GM18868 (cell line): ENCODE results near the gene BRD4.
A peak's percentile ranks its signal among the peaks of the same experiment; 100 is the strongest.

Source experiments
- ATAC-seq: cut with Tn5 transposase; IDR thresholded peaks from one replicate; pipeline ENCODE4 v1.9.1; 2021; ENCODE audit warnings: mild to moderate bottlenecking, moderate library complexity; ENCODE audit not compliant: unreplicated experiment

Gene BRD4

DNA sequence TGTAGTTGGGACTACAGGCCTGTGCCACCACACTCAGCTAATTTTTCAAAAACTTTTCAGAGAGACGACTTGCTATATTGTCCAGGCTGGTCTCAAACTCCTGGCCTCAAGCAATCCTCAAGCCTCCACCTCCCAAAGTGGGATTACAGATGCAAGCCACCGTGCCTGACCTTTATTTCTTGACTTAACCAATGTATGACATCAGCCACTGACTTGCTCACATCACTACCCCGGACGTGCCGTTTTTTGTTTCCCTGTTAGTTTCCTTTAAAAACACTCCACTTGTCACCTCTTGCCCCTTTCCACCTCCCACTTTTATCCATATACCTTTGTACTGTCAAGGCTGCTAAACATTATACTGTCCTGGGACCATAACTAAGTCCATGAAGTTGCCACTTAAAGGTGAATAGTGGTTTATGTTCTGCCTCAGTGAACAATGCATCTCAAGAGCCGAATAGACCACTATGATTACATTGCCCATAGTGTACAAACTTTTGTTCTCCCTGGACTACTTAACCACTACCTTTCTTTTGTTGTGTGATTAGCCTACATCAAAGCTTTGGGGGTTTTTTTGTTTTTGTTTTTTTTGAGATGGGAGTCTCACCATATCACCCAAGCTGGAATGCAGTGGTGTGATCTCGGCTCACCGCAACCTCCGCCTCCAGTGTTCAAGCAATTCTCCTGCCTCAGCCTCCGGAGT, 97.8 kb downstream of the BRD4 start:
- ATAC-seq: no peak

DNA sequence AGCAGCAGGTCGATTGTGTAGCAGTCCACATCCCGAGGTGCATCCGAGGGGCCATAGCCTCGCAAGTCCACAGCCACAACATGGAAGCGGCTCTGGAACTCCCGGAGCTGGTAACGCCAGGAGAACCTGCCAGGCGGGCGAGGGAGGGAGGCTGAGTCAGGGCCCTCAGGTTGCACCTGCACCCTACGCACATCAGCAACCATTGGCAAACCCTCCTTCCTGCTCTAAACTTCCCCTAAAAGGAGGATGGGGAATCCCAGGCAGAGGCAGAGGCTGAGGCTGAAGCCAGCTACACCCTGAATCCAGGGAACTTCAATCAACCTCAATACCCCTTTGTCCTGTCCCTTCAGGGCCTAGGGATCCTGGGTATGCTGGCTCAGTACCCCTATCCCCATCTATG, 101.1 kb downstream of the BRD4 start:
- ATAC-seq: no peak

DNA sequence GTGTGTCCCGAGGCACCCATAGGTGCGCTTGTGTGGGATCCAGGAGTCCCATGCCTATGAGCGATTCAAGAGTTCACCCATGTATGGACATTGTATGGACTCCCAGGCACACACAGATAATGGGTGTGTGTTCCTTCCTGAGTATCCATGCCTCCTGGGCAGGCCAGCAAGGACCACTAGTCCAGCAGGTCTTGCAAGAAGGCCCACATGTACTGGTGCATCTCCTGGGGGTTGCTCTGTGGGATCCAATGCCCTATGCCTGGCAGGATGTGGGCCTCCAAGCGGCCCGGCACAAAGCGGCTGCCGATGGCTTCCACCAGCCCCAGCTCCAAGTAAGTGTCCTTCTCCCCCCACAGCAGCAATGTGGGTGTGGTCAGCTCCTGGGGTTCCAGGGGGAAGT, 105.1 kb downstream of the BRD4 start:
- ATAC-seq: no peak

DNA sequence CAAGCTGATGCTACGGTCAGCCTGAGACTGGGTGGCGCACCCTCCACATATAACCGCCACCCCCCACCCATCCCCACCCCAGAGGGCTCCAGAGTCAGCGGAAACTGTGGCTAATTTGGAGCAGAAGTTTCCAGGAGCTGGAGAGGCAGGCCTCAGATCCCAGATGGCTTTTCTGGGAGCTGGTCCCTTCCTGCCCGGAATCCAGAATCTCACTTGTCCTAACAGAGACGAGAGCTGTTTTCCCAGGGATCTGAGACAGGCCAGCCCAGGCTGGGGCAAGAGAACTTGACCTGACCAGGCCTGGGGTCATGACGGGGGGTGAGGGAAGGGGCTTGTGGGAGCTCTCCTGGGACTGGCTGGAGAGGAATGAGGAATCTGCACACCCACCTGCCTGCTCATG, 106.6 kb downstream of the BRD4 start:
- ATAC-seq: no peak

DNA sequence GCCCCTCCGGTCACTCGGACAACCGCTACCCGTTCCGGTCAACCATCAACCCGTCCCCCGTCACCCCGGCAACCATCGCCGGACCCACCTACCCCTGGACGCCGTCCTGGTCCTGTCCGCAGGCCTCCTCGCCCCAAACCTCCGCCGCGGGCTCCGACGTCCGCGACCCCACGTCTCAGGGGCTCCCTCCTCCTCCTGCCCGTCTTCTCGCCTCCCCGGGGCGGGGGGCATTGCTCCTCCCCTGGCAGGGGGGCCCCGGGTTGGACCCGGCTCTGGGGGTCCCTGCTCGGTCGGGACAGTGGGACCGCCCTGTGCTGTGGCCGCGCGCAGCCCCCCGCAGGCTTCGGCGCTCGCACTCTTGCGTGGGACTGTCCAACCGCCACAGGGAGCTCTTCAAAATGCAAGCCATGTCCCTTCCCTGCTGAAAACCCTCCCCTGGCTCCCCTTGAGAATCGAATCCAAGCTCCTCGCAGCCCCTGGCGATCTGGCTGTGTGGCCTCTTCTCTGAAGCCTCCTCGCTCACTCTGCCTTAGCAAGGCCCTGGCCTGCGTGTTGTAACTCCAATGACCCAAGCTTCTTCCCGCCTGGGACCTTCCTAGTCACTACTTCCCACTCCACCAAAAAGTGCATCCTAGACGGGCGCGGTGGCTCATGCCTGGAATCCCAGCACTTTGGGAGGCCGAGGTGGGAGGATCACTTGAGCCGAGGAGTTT, 108.5 kb downstream of the BRD4 start:
- no peak for ATAC-seq

DNA sequence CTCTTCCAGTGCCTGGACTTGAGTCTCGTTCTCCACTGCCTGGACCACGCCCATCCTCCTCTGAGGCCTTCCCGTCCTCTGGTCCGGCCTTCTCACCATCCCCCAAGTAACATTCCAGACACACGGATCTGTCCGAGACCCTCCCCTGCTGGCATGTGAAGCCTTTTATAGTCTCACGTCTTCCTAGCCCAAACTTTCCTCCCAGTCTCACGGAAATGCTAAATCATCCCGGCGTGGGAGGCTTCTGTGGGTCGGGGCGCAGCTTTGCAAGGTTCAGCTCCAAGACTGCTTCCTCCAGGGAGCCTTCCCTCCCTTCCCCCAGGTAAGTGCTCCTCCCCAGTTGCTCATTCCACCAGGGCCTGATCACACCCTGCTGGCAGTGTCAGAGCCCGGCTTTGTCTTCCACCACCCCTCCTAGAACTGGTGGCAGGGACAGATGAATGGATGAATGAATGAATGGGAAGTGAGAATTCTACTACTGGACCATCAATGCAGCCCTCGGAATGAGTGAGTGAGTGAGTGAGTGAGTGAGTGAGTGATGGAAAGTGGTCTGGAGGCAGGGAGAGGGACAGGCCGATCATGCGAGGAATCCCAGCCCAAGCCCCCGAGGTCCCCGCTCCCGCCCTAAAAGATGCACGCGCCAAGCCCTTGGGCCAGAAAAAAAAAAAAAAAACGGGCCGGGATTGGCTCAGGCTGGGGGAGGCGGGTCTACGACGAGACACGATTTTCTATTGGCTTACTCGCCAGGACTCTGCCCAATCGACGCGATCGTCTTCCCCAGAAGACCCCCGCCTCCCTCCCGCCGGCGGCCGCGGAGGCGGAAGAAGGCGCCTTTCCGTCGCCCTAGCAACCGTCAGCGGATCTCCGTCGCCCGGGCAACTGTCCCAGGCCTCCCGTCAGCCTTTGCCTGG, 109.3 kb downstream of the BRD4 start:
- ATAC-seq: peak; percentile 74

DNA sequence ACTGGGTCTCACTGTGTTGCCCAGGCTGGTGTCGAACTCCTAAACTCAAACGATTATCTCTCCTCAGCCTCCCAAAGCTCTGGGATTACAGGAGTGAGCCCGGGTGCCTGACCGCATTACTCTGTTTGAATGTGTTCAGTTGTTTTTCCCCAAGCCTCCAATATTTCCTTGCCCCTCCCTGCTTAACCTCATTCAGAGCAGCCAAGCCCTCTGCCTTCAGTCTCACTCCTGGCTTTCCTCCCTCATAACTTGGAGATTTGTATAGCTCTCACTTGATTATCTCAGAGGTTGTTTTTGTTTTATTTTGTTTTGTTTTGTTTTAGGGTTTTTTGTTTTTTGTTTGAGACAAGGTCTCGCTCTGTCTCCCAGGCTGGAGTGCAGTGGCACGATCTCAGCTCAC, 111.5 kb downstream of the BRD4 start:
- ATAC-seq: no peak

DNA sequence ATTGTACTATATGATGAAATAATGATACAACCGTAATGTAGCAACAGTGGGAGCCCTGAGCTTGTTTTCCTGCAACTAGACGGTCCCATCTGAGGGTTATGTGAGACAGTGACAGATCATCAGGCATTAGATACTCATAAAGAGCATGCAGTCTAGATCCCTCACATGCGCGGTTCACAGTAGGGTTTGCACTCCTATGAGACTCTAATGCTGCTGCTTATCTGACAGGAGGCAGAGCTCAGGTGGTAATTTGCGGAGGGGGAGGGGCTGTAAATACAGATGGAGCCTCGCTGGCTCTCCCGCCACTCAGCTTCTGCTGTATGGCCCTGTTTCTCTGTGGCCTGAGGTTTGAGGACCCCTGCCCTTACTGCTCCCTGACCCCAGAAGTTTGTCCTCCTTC, 113.8 kb downstream of the BRD4 start:
- ATAC-seq: no peak

DNA sequence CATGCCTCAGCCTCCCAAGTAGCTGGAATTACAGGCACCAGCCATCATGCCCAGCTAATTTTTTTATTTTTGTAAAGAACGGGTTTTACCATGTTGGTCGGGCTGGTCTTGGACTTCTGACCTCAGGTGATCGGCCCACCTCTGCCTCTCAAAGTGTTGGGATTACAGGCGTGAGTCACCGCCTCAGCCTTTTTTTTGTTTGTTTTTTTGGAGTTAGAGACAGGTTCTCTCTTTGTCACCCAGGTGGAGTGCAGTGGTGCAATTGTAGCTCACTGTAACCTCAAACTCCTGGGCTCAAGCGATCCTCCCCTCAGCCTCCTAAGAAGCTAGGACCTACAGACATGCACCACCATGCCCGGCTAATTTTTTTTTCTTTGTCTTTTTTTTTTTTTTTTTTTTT, 116.0 kb downstream of the BRD4 start:
- ATAC-seq: no peak

DNA sequence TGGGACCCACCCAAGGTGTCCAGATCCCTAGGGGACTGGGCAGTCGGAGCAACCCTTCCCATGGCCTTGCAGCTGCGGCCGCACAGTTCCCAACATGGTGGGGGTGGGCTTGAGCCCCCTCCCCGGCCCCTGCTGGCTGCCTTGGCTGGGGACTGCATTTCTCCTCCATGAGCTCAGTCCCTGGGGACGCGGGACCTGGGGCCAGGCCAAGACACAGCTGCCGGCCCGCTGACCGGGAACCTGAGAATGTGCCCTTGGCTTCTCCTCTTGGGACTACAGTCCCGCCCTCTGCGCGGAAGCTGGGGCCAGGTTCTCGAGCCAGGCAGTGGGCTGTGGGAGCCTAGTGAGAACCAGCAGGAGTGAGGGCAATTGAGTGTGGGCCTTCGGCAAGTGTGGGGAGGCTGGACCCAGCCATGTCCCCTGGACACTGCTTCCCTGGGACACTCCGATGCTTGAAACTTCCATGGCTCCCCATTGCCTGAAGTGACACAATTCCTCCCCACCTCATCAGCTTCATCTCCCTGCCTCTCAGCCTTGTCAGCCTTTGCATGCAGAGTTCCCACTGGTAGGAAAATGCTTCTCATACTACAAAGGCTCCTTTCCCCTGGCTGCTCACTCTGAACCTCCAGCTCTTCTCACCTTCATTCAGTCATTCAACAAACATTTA, 118.5 kb downstream of the BRD4 start:
- ATAC-seq: no peak

DNA sequence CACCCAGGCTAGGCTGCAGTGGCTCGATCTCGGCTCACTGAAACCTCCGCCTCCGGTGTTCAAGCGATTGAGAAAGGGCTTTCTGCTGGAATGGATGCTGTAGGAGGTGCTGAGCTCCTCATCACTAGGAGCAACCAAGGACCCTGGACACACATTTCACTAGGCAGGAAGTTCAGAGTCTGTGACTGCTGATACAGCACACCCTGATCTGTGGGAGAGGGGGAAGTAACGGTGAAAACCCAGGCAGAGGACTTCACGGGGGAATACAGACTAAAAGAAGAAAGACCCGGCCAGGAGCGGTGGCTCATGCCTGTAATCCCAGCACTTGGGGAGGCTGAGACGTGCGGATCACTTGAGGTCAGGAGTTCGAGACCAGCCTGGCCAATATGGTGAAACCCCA, 119.6 kb downstream of the BRD4 start:
- no peak for ATAC-seq

DNA sequence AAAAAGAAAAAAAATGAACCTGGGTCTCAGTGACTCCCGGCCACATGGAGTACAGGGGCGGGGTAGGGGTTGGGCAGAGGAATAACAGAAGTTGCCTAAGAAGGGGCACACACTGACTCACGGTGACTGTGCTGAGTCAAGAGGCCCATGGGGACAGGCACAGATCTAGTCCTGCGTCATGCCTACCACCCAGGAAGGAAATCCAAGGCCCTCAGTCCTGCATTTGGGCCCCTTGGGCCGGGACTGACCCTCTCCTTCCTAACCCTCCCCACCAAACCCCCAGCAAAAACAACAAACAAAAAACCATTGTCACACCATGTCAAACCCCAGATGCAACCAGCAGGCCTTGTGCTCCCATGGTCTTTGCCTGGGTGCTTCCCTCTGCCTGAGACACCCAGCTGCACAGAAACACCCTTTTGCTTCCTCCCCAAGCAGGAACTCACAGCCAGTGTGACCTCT, 122.0 kb downstream of the BRD4 start:
- no peak for ATAC-seq

DNA sequence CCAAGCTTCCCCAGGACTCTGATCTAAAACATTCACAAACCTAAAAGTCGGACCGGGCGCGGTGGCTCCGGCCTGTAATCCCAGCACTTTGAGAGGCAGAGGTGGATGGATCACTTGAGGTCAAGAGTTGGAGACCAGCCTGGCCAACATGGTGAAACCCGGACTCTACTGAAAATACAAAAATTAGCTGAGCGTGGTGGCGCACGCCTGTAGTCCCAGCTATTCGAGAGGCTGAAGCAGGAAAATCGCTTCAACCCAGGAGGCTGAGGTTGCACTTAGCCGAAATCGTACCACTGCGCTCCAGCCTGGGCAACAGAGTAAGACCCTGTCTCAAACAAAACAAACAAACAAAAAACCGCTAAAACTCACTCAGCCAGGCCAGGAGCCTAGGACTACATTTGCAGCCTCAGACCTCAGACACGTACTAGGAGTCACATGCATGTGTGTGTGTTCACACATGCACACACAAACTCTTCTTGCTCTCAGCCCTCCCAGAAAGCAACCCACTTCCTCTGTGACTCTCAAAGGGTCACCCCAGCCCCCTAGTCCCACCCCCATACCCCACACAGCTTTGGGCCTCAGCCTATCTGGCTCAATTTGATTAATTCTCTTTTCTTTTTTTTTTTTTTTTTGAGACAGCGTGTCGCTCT, 130.8 kb downstream of the BRD4 start:
- ATAC-seq: no peak

DNA sequence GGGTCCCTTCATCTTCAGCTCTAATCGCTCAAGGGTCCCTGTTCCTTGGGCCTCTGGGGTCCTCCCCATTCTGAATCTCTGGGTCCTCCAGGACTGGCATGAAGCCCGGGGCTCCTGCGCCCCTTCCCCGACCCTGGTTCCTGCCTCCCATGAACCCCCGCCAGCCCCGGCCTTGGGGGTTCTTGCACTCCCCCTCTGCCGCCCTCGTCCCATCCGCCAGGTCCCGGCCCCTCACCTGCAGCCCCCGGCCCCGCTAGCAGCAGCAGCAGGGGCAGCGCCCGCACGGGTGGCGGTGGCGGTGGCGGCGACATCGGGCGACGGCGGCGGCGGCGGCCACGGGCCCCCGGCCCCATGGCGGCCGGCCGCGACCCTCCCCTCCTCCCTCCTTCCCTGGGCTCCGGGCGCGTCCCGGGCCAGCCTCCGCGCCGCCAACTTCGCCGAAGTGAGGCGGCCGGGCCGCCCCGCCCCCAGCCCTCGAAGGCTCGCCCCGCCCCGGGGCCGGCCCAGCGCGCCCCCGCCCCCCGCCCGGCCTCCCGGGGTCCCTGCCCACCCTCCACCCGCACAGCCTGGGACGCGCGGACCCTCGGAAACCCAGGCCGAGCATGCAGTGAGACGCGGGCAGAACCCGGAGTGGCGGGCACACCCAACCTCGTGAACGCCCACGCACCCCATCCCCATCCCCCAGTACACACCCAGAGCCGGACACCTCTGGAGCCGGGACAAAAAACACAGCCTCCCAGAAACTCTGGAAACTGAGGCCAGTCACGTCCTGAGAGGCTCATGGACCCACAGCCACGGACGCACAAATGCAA, 131.6 kb downstream of the BRD4 start, which contains the start of gene NOTCH3:
Gene NOTCH3 (minus strand): TSS at position 443 of the 812 bp plus-strand sequence. CDS start 90 bp downstream, at position 353.
- no peak for ATAC-seq

DNA sequence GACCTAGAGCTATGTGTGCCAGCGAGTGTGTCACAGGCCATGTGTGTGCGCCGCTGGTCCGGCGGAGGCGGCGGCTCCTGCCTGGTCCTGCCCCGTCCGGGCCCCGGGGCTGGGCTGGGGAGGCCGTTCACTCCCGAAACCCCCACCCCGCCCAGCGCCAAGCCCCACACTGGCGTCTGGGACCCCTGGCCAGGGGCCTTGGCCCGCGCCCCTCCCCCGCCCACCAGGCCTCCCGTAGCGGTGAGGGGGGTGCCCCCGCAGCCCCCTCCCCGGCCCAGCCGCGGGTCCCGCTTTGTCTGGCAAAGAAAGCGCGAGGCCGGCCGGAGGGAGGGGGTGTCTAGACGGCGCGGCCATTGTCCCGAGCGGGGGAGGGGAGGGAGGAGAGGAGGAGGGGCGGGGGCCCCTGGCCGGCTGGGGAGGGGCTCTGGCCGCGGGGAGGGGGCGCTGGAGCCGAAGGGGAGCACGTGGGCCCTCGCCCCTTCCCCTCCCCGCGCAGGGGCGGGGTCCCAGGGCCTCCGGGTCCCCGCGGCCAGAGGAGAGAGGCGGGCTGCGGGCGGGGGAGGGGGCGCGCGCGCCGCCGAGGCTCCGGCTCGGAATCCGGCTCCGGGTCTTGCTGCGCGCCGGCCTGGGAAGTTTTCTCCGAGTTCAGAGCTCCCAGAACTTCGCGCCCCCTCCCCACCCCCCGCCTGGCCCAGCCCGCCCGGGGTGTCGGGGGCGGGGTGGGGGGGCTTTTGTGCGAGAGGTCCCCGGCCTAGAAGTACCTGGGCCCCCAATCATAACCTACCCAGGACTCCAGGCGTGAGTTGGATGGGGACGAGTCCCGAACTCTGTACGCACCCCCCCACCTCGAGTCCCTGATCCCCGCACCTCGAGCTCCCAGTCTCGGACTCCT, 132.4 kb downstream of the BRD4 start:
- ATAC-seq: no peak

DNA sequence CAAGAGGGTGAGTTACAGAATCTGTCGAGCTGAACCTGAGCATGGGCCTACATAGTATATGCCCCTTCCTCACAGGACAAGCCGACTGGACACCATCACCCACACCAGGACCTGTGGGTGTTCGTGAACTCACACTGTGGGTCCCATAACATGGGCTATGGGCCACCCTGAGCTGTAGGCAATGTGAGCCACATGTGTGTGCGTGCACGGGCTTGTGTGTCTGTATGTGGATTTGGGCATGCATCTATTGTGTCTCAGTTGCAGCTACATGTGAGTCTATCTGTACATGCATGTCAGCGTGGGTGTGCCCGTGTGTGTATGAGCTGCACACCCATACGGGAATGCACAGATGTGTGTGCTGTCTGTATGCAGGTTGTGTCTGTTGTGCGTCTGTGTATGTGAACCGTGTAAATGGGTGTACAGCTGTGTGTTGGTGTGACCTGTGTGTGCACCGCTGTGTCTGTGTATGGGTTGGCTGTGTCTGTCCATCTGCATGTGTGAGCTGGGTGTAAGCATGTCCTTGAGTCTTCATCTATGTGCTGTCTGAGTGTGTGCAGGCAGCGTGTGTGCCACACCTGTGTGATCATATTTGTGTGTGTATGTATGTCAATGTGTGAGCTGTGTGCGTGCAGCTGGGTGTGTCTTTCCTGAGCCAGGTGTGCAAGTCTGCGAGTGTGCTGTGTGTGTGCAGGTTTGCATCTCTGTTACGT, 133.2 kb downstream of the BRD4 start:
- no peak for ATAC-seq

DNA sequence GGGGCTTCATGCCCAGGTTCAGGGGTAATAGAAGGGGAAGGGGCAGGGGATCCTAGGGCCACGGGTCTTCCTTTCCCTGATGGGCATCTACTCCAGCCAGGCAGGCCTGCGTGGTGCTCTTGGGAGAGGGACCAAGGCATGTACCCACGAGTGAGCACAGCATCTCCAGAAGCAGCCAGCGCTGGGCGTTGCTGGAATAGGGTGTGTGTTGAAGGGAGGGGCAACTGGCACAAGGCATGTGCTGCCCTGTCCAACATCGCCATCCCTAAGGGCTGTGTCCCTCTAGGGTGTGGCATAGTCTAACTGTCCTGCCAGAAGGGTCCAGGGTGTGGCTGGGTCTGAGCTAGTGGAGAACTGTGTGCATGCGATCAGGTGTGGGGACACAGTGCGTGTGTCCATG, 134.4 kb downstream of the BRD4 start:
- no peak for ATAC-seq
